G401.6 (cell line): ENCODE data around the gene ANAPC13.

ENCODE experiments used
- FAIRE-seq: peaks from 2 replicates; lab custom pipeline; 2012; peaks lifted over from hg19 to GRCh38; lab: Jason Lieb, UNC

Gene ANAPC13

DNA sequence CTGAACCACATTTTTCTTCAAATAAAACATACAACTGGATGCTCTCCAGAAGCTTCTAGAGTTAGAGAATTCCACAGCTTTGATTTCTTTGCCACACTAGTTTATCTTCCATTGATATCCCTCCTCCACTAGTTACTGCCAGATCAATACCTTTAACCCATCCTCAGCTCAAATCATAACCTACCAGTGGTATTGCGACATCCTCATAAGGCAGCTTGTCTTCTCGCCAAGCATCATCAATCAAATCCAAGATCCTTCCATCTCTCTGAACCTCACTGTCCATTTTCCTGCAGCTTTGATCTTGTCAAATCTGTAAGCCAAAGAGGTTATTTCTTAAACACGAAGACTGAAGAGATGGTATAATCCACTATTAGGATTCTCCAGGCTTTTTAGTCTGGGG lies 3.2 kb downstream of the ANAPC13 start:
- no peak for FAIRE-seq

DNA sequence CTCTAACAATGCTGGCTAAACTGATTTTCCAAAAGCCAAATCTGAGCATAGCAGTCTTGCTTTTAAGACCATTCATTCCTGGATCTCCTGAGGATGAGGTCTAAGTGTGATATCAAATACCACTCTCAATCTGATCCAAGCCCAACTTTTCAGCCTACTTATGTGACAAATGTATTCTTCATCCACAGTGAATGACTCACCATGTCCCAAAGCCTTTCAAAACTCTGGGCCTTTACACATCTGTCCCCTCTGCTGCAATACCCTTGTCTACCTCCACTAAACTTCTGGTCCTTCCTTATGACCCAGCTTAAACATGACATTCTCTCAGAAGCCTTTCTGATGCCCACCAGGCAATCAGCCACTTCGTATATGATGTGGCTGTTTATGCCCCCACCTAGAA lies 4.6 kb downstream of the ANAPC13 start:
- FAIRE-seq, result no peak

DNA sequence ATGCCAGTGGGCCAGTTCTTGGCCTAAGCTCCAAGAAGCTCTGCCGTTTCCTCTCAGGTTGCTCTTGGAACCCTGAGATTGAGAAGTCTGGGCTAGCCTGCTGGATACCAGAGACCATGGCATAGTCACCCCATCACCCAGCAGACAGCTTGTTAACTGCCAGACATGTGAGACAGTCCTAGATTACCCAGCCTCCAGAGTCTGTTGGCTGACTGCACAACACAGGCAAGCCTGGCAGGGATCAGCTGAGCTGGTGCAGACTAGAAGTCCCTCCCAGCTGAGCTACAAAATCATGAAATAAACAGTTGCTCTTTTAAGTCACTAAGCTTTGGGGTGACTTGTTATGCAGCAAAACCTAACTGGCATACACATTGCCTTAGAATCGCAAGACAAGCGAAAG lies 5.2 kb downstream of the ANAPC13 start:
- FAIRE-seq, result no peak

DNA sequence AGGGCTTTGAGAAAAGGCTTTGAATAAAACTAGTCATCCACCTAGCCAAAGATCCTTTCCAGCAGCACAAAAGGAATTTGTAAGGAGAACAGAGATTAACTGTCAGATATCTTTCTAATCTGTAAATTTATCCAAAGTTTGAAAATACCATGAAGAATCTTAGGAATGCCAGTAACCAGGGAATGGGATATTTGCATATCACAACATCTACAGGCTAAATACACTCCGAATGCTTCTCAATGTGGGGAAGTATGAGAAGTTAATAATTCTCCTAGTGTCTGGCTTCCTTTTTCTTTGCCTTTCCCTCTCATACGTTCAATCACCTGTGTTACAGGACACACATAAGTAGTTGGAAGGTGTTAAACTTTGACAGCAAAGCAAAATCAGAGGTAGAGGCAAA lies 7.8 kb downstream of the ANAPC13 start:
- FAIRE-seq, result peak; percentile 93

- FAIRE-seq, result peak; percentile 81
Measured at GRCh38 chr3:134477002-134477401, 8.8 kb downstream of the ANAPC13 start.

- no peak for FAIRE-seq
Measured at GRCh38 chr3:134476306-134476705, 9.5 kb downstream of the ANAPC13 start.

DNA sequence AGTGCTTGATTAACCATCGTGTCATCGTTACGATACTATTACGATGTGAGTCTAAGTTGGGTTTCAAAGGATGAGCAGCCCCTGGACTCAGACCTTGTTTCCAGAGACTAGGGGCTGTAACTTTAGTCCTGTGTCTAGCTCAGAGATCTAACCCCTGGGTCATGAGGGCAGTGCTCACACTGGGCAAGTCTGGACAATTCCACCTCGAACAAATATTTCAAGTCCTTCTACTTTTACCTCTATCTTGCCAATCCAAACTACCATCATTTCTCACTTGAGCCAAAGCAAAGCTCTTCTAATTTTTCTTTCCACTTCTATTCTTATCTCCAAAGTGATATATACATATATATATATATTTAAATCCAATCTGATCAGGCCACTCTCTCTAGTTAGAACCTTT lies 10.8 kb downstream of the ANAPC13 start:
- no peak for FAIRE-seq

DNA sequence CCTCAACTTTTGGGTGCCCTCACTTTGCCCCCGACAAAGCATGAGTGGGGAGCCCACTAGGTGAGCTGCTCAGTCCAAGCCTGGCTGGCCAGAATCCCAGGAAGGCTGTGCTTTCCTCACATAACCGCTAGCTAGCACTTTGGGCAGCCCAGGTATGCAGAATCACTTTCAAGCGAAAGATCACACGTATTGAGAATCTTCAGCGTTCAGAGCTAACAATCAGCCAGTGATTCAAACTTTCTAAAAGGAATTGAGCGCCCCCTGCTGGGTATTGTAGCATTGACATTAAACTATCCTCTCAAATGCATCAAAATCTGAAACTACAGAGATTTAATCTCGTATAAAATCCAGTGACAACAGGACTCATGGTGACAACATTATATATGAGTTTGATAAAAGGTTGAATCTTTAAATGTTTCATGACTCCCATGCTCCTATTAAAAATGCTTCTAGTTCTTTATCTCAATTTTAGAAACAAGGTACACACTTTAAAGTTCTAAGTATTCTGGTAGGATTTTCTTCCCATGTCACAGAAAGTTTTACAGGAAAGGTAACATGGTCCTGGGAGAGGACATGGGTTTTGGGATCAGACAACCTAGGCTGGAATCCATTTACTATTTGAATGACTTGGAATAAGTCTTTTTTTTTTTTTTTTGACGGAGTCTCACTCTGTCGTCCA lies 11.8 kb downstream of the ANAPC13 start:
- peak; percentile 99 for FAIRE-seq

GRCh38 chr3:134472831-134473230 lies 13.0 kb downstream of the ANAPC13 start:
- no peak for FAIRE-seq

- no peak for FAIRE-seq
Measured at GRCh38 chr3:134471521-134472193, 14.1 kb downstream of the ANAPC13 start.

GRCh38 chr3:134468519-134468918 lies 17.3 kb downstream of the ANAPC13 start:
- FAIRE-seq, result peak; percentile 17

GRCh38 chr3:134466331-134466730 lies 19.5 kb downstream of the ANAPC13 start:
- FAIRE-seq, result no peak

GRCh38 chr3:134464689-134465365 lies 21.0 kb downstream of the ANAPC13 start:
- no peak for FAIRE-seq

- FAIRE-seq, result peak; percentile 99
Measured at GRCh38 chr3:134464064-134464688, 21.6 kb downstream of the ANAPC13 start.

- FAIRE-seq, result no peak
Measured at GRCh38 chr3:134463676-134464063, 22.1 kb downstream of the ANAPC13 start.

- FAIRE-seq, result peak; percentile 99
Measured at GRCh38 chr3:134462331-134462941, 23.3 kb downstream of the ANAPC13 start.

- FAIRE-seq, result peak; percentile 97
Measured at GRCh38 chr3:134460965-134461364, 24.8 kb downstream of the ANAPC13 start.

- no peak for FAIRE-seq
Measured at GRCh38 chr3:134459562-134459961, 26.2 kb downstream of the ANAPC13 start.

DNA sequence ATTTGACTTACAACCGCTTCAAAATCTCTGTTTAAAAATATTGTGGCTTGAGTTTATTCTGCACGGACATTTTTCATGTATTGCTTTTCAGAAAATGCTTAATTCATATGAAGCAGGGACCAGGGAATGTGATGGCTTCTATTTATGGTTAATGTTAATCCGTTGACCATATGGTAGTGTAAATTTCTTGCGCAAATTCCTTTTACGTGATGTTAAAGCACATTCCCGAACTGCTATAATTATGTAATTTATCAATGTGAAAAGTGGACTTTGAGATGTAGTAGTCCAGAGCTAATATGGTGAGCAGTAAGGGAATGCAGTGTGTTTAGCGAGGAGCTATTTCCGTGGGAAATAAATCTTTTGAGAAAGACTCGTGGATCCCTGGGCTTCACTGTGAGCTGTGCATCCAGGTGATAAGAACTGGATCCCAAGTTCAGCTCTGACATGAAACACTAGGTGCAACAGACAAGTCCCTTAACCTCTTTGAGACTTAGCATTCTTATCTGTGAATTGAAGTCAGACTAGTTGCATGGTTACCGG lies 27.3 kb downstream of the ANAPC13 start:
- FAIRE-seq, result no peak

DNA sequence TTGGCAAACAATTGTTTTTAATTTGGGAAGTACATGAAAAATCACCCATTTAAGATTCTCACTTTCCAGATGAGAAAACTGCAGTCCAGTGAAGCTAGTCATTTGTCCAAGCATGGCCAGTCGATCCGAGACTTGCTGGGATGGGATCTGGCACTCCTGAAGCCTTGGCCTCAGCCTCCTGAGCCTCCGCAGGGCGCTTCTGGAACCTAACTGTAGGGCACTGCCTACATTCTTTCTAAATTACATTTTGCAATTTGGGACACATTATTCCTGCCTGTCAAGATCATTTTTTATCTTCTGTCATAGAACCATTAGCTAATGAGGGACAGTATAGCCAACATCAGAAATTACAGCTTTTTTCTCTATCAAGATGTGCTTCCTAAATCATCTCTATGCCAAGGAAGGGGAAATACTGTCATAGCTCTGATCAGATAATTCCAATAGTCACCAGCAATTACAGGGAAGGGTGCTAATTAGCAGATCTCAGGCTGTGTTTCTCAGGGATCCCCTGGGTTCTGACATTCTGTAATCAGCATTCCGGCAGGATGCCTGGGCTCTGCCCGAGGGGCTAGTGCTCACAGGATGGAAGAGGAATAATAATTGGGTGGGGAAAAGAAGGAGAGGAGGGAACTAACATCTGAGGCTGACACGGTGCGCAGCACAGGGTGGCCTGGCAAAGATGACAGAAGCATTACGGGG lies 28.3 kb downstream of the ANAPC13 start:
- peak; percentile 94 for FAIRE-seq

GRCh38 chr3:134453631-134454030 lies 32.2 kb downstream of the ANAPC13 start:
- FAIRE-seq, result peak; percentile 92

DNA sequence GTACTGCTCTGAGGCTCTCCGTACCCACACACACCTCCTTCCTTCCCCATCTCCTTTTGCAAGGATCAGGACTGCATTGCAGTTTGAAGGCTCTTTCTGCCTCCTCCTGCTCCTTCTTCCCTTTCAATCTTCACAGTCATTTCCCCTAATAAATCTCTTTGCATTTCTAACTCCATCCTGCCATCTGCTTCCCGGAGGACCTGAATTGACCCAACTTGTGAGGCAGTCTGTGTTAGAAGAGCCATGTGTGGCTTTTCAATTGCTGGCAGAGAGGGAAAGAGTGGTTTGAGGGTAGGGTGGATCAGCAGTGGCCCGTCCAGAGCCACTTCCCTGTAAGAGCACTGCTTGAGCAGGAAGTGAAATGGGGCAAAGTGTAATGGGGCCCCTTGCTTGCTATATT lies 35.8 kb downstream of the ANAPC13 start:
- FAIRE-seq, result no peak
